Measurements from ENCODE around the gene LAMB2.

Gene LAMB2

GRCh38 chr3:49173792-49174170 is 40.9 kb upstream of the LAMB2 start:
- in situ Hi-C loops (cut with MboI; ENCODE audit: low pct_unique_long_range_greater_than_20kb, low sequenced_read_pairs, unreplicated experiment), result loop anchor here (25.0 kb wide), 1 partner anchor 264 kb away; the partner anchor contains the start of gene NICN1
- TF ChIP-seq CTCF (IDR thresholded peaks at IDR 0.05; ENCODE audit: extremely low read depth, insufficient read depth, missing control alignments), result no peak
- no peak for DNase-seq (ENCODE audit: low spot score)

- no peak for DNase-seq (ENCODE audit: low spot score)
- in situ Hi-C loops (cut with MboI; ENCODE audit: low pct_unique_long_range_greater_than_20kb, low sequenced_read_pairs, unreplicated experiment), result loop anchor here (25.0 kb wide), 1 partner anchor 264 kb away; the partner anchor contains the start of gene NICN1
- TF ChIP-seq CTCF (IDR thresholded peaks at IDR 0.05; ENCODE audit: extremely low read depth, insufficient read depth, missing control alignments), result no peak
Measured at GRCh38 chr3:49173116-49173791, 40.4 kb upstream of the LAMB2 start.

GRCh38 chr3:49172551-49173041 is 39.7 kb upstream of the LAMB2 start:
- no peak for TF ChIP-seq CTCF (IDR thresholded peaks at IDR 0.05; ENCODE audit: extremely low read depth, insufficient read depth, missing control alignments)
- in situ Hi-C loops (cut with MboI; ENCODE audit: low pct_unique_long_range_greater_than_20kb, low sequenced_read_pairs, unreplicated experiment), result loop anchor here (25.0 kb wide), 1 partner anchor 265 kb away; the partner anchor contains the start of gene NICN1
- no peak for DNase-seq (ENCODE audit: low spot score)

- in situ Hi-C loops (cut with MboI; ENCODE audit: low pct_unique_long_range_greater_than_20kb, low sequenced_read_pairs, unreplicated experiment), result loop anchor here (25.0 kb wide), 1 partner anchor 265 kb away; the partner anchor contains the start of gene NICN1
- peak; percentile 57 for DNase-seq (ENCODE audit: low spot score)
Measured at GRCh38 chr3:49171775-49172500, 39.1 kb upstream of the LAMB2 start.

GRCh38 chr3:49171119-49171774 is 38.4 kb upstream of the LAMB2 start, which contains the start of gene KLHDC8B:
TSS of gene KLHDC8B (plus strand) at chr3:49171598. CDS start at chr3:49172770, 1,172 bp downstream.
- DNase-seq (ENCODE audit: low spot score), result peak; percentile 93

More at GRCh38 chr3:49171775-49172500, 39.1 kb upstream of the LAMB2 start:
- TF ChIP-seq CTCF (IDR thresholded peaks at IDR 0.05; ENCODE audit: extremely low read depth, insufficient read depth, missing control alignments), result no peak

More at GRCh38 chr3:49171119-49171774, 38.4 kb upstream of the LAMB2 start, which contains the start of gene KLHDC8B:
- TF ChIP-seq CTCF (IDR thresholded peaks at IDR 0.05; ENCODE audit: extremely low read depth, insufficient read depth, missing control alignments), result peak; percentile 96
- in situ Hi-C loops (cut with MboI; ENCODE audit: low pct_unique_long_range_greater_than_20kb, low sequenced_read_pairs, unreplicated experiment), result loop anchor here (25.0 kb wide), 1 partner anchor 266 kb away; the partner anchor contains the start of gene NICN1
